GM12891 (cell line): ENCODE measurements around the gene TF.

Source experiments
- POLR2A ChIP-seq: IDR thresholded peaks from 2 replicates; pipeline ENCODE4 v1.6.1; 2011; ENCODE audit warnings: low read depth, low read length, control low read depth
- POLR2AphosphoS5 ChIP-seq: IDR thresholded peaks from 2 replicates; pipeline ENCODE4 v1.6.1; 2011; ENCODE audit warnings: low read depth, low read length, control low read depth

GRCh38 chr3:133829310-133829707 lies 83.1 kb downstream of the TF start:
- no peak for TF ChIP-seq POLR2A
- no peak for TF ChIP-seq POLR2AphosphoS5
